ENCODE measurements around the gene PXDN.

DNA sequence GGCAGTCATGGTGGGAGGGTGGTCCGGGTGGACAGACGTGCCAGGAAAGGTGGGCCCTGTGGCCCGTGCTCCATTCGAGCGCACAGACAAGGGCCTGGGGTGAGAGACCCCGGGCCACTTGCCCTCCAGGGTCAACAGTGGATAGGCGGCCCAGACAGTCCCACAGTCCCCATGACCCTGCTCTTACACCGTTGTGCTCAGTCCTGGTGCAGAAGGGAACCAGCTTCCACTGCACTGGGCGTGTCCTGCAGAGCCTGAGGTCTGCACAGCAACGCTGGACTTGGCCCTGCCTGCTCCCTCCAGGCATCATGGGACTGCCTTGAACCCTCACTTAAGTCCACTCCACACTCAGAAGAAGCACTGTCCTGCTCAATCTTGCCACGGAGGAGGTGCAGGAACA lies 52.0 kb downstream of the PXDN start:
- TF ChIP-seq CTCF (IDR thresholded peaks at IDR 0.05), result no peak
- no peak for TF ChIP-seq POLR2A (IDR thresholded peaks at IDR 0.05)

All from esophagus squamous epithelium (tissue), 4 donors.